GM06990 (cell line): Measurements from ENCODE around the gene MSI2.

ENCODE experiments used
- DNase-seq: peaks from one replicate; pipeline ENCODE4 v3.0.0-alpha.2; 2011; ENCODE audit not compliant: insufficient read length; ENCODE audit errors: extremely low read depth
- H3K27me3 ChIP-seq: replicated peaks from 2 replicates; pipeline ENCODE4 v1.6.0; 2011; ENCODE audit warnings: low read length; ENCODE audit not compliant: control insufficient read depth, insufficient read depth
- H3K36me3 ChIP-seq: 2 replicates; pipeline ENCODE4 v1.5.1; 2011; ENCODE audit warnings: low read length; ENCODE audit not compliant: control insufficient read depth, insufficient read depth
- H3K4me3 ChIP-seq: replicated peaks from 2 replicates; pipeline ENCODE4 v1.5.1; 2011; ENCODE audit warnings: low read depth, mild to moderate bottlenecking, control low read depth, low read length
- CTCF ChIP-seq: IDR thresholded peaks from 2 replicates; pipeline ENCODE4 v1.5.1; 2011; ENCODE audit warnings: low read length, control low read depth, mild to moderate bottlenecking, inconsistent platforms; ENCODE audit not compliant: insufficient read depth, poor library complexity, severe bottlenecking

The MSI2 gene

GRCh38 chr17:57636274-57636673 is 380.0 kb downstream of the MSI2 start:
- DNase-seq = no peak
- peaks cover 4% of the 10 kb centered on the region for H3K36me3 ChIP-seq
- H3K4me3 ChIP-seq = no peak overlapping the region
- no peak for TF ChIP-seq CTCF
- no peaks in the 10 kb centered on the region for H3K27me3 ChIP-seq

GRCh38 chr17:57636985-57637665 is 380.8 kb downstream of the MSI2 start:
- H3K4me3 ChIP-seq = no peak overlapping the region
- H3K36me3 ChIP-seq = peaks cover 4% of the 10 kb centered on the region
- no peaks in the 10 kb centered on the region for H3K27me3 ChIP-seq
- no peak for TF ChIP-seq CTCF
- DNase-seq = no peak

- TF ChIP-seq CTCF = no peak
- Histone ChIP-seq H3K27me3 (no peaks in the 10 kb centered on the region), H3K36me3 (peaks cover 4% of the 10 kb centered on the region), H3K4me3 (no peak overlapping the region)
- no peak for DNase-seq
Measured at GRCh38 chr17:57637666-57638010, 381.3 kb downstream of the MSI2 start.

- Histone ChIP-seq H3K4me3 (no peak overlapping the region), H3K36me3 (peaks cover 2% of the 10 kb centered on the region), H3K27me3 (no peaks in the 10 kb centered on the region)
- TF ChIP-seq CTCF = no peak
- DNase-seq = no peak
Measured at GRCh38 chr17:57638284-57638683, 382.0 kb downstream of the MSI2 start.

GRCh38 chr17:57639381-57639780 is 383.1 kb downstream of the MSI2 start:
- no peak for TF ChIP-seq CTCF

GRCh38 chr17:57640079-57640478 is 383.8 kb downstream of the MSI2 start:
- TF ChIP-seq CTCF = no peak
- DNase-seq = no peak
- Histone ChIP-seq H3K36me3 (no peaks in the 10 kb centered on the region; the same call in none of the 2 replicates), H3K27me3 (no peaks in the 10 kb centered on the region), H3K4me3 (no peak overlapping the region)

More at GRCh38 chr17:57639381-57639780, 383.1 kb downstream of the MSI2 start:
- Histone ChIP-seq H3K36me3 (no peaks in the 10 kb centered on the region; the same call in none of the 2 replicates), H3K27me3 (no peaks in the 10 kb centered on the region), H3K4me3 (no peak overlapping the region)
- DNase-seq = no peak
